HL-60/S4 (cell line): ENCODE results near the gene ARHGAP45.
"Not testable (repeated sequence)": the region's sequence is repeated elsewhere in the genome, so short reads cannot be mapped to it uniquely, and the experiment has no call there.

Experiments
- in situ Hi-C: fragments of 300-500 bp; cut with MboI; formaldehyde crosslinking; loops from 2 replicates; pipeline ENCODE4 v1.14.3; 2022; ENCODE audit warnings: low sequenced_read_pairs

Gene ARHGAP45

GRCh38 chr19:1113986-1114483 lies 47.1 kb downstream of the ARHGAP45 start:
- in situ Hi-C loops, result no loop called here

DNA sequence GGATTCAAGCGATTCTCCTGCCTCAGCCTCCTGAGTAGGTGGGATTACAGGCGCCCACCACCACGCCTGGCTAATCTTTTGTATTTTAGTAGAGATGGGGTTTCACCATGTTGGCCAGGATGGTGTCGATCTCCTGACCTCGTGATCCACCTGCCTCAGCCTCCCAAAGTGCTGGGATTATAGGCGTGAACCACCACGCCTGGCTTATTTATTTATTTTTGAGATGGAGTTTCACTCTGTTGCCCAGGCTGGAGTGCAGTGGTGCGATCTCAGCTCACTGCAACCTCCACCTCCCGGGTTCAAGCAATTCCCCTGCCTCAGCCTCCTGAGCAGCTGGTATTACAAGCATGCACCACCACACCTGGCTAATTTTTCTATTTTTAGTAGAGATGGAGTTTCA lies 47.8 kb downstream of the ARHGAP45 start:
- in situ Hi-C loops, result loop anchor here (5.0 kb wide), 1 partner anchor 78 kb away; no protein-coding TSS in a partner anchor

DNA sequence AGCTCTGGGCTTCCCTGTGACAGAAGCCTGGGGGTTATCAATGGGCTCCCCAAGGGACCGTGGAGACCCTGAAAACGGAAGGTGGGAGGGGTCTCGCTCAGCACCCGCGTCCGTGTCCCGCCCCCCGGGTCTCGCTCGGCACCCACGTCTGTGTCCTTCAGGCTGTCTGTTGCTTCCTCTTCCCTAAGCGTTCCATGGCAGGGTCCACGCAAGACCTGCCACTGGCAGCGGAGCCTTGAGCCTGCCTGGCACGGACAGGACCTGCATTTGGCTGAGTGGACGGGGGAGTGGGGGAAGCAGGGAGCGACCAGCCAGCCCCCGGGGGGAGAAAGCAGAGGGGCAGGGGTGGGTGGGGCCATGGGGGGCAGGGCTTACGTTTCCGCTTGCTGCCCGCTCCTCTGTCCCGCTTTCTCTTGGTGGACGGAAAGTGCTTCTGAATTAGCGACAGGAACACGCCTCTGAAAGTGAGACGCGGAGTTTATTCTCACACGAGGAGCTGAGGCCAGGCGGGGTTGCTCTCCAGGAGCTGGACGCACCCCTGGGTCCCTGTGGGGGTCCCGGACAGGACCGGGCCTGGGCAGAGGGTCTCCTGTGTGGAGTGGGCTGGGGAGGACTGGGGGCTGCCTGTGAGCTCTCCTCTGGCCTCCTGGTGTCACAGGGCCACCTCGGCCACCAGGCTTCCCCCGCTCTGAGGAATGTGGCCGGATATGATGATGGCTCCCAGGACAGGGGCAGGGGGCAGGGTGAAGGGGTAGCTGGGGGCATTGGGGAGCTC lies 48.9 kb downstream of the ARHGAP45 start:
- in situ Hi-C loops, result loop anchor here (5.0 kb wide), 1 partner anchor 76 kb away; no protein-coding TSS in a partner anchor

GRCh38 chr19:1116726-1117581 lies 50.0 kb downstream of the ARHGAP45 start:
- in situ Hi-C loops, result loop anchor here (5.0 kb wide), 1 partner anchor 75 kb away; no protein-coding TSS in a partner anchor

- in situ Hi-C loops, result loop anchor here (5.0 kb wide), 1 partner anchor 75 kb away; no protein-coding TSS in a partner anchor
These were observed 50.7 kb downstream of the ARHGAP45 start for GRCh38 chr19:1117654-1118053.

GRCh38 chr19:1118999-1119398 lies 52.0 kb downstream of the ARHGAP45 start:
- in situ Hi-C loops, result loop anchor here (5.0 kb wide), 1 partner anchor 73 kb away; no protein-coding TSS in a partner anchor

DNA sequence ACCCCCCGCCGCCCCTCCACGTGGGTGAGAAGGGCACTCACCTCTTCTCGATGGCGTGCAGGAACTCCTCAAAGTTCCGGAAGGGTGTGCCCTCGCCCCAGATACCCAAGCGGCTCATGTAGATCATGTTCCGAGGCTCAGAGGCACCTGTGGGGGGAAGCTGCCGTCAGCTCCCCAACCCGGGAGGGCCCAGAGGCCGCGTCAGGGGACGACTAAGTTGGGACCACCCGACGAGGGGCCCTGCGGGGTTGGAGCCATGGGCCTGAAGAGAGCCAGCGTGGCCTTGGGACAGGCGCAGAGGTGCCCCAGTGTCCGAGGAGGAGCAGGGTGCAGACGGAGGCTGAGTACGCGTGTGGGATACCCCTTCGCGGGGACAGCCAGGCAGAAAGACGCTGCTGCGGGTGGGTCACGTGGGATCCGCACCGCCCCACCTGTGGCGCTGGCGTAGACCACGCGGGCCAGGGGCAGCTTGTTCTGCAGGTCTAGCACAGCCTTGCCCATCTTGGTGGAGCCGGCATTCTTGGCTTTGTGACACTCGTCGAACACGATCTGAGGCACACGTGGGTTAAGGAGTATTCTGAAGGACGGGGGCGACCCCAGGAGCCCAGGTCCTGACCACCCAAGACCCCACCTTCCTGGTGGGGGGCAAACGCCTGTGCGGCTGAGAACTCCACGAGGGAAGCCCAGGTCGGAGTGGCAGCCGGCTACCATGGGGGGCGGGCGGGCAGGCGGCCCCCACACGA lies 52.7 kb downstream of the ARHGAP45 start:
- in situ Hi-C loops, result loop anchor here (5.0 kb wide), 1 partner anchor 73 kb away; no protein-coding TSS in a partner anchor

GRCh38 chr19:1121395-1121794 lies 54.4 kb downstream of the ARHGAP45 start:
- in situ Hi-C loops, result no loop called here

- in situ Hi-C loops, result no loop called here
These were observed 55.3 kb downstream of the ARHGAP45 start for GRCh38 chr19:1122021-1122971.

DNA sequence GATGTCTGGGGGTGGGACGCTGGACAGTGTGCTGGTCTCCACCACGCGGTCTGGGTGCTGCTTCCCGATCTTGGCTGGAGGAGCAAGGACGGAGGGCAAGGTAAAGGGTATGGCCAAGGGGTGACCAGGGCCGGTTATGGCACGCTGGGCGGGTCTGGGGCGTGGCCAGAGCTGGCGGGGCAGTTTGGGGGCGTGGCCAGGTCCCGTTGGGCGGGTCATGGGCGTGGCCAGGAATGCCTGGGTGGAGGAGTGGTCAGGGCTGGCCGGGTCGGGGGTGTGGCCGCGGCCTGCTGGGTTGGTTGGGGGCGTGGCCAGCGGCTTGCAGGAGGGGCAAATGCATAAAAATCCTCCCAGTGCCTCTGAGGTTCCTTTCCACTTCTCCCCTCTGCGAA lies 56.0 kb downstream of the ARHGAP45 start:
- in situ Hi-C loops, result no loop called here

GRCh38 chr19:1123381-1123780 lies 56.4 kb downstream of the ARHGAP45 start:
- in situ Hi-C loops, result no loop called here

GRCh38 chr19:1123885-1124677 lies 57.1 kb downstream of the ARHGAP45 start:
- in situ Hi-C loops, result no loop called here

DNA sequence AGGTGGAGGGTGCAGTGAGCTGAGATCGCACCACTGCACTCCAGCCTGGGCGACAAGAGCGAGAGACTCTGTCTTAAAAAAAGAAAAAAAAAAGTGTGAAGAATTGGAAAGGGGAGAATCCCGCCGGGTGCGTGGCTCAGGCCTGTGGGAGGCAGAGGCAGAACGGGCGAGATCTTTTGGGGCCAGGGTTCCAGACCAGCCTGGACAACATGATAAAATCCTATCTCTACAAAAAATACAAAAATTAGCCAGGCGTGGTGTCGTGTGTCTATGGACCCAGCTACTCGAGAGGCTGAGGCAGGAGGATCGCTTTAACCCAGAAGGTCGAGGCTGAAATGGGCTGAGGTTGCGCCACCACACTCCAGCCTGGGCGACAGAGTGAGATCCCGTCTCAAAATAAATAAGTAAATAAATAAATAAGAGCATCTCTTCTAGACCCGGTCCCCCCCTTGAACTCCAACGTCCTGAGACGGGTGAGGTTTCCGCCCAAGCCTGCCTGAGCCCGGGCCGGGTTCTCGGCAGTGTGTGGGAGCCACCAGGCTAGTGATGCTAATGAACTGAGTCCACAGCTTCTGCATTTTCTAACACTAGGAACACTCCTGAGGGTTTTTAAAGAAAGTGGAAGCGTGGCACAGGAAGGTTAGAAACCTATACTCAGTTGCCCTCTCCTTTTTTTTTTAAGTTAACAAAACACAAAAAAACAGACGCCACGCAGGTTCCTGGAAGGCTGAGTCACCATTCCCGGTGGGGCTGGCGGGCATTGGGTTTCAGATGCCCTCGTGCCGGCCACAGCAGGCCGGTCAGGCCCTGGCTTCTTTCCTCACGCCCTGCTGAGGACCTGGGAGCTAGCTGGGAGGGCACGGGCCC lies 58.9 kb downstream of the ARHGAP45 start:
- in situ Hi-C loops, result no loop called here

GRCh38 chr19:1126984-1127760 lies 60.2 kb downstream of the ARHGAP45 start:
- in situ Hi-C loops, result no loop called here

DNA sequence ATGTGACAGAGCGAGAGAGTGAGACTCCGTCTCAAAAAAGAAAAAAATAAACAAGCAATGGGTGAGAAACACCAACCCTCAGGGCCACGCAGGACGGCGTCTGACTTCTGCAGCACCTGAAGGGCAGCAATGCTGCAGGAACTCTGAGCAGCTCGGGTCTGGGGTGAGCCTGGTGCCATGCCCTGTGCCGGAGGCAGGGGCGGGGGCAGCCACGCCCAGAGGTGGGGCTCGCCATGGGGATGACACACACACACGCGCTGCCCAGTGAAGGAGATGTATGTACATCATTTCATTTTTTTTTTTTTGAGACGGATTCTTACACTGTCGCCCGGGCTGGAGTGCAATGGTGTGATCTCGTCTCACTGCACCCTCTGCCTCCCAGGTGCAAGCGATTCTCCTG lies 61.1 kb downstream of the ARHGAP45 start:
- in situ Hi-C loops, result no loop called here

- in situ Hi-C loops, result not testable (repeated sequence)
These were observed 62.1 kb downstream of the ARHGAP45 start for GRCh38 chr19:1129084-1129483.

DNA sequence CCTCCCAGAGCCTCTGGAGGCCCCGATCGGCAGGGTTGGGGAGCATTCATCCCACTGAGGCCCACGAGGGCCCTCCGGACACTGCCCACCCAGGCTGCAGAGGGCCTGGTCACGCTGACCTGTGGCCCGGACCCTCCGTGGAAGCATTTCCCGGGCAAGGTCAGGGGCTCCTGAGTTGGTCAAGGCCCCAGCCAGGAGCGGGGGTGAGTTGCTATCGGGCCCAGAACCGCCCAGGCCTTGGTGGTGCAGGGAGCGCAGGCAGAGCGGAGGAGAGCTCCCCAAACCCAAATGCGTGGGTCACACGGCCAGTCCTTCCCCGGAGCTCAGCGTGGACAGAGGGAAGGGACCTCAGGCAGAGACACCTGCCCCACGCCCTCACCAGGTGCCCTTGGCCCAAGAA lies 62.6 kb downstream of the ARHGAP45 start:
- in situ Hi-C loops, result no loop called here
